Choroid plexus epithelial cell (primary cell): ENCODE measurements around the gene SH3PXD2A.

ENCODE experiments used
- DNase-seq: peaks from one replicate; pipeline ENCODE4 v3.0.0-alpha.2; 2010; ENCODE audit warnings: low read depth
- H3K4me3 ChIP-seq: 2 replicates; pipeline ENCODE4 v1.5.1; 2011; ENCODE audit warnings: low read depth, mild to moderate bottlenecking, control low read depth, low read length, moderate library complexity
- TF ChIP-seq, protein P1 (sequence below): conservative IDR thresholded peaks from 2 replicates; pipeline ENCODE4 v1.5.1; 2011; ENCODE audit warnings: low read depth, mild to moderate bottlenecking, control low read depth, inconsistent platforms, low read length, moderate library complexity

The SH3PXD2A gene

DNA sequence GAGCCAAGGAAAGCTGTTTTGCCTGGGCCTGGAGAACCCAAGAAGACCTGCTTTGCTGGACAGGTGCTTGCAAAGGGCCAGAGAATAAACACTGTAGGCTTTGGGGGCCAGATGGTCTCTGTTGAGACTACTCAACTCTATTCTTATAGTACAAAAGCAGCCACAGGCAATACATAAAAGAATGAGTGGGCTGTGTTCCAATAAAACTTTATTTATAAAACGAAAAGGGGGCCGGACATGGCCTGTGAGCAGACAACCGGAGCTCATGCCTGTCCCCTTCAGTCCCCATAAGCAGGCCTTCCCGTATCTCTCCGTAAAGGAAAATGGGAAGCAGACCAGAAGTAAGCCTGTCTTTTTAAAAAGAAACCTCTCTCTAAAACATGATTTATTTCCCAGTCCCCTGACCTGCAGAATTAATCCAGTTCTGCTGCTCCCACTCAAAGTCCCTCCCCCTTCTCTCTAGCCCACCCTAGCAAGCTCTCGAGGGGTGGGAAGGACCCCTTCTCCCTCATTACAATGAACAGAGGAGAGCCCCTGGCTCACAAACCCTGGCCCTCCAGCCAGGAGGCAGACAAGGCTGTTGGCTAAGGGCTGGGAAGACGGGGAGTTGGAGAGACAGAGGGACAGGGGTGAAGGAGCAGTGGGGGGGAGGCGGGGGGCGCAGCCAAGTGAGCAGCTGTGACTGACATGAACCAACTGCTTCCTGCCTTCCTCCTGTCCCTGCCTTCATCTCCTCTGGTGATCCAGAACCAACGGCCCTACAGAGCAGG is 184.1 kb downstream of the SH3PXD2A start:
- no peak overlapping the region for H3K4me3 ChIP-seq
- no peak for DNase-seq
- TF ChIP-seq, protein P1, sequence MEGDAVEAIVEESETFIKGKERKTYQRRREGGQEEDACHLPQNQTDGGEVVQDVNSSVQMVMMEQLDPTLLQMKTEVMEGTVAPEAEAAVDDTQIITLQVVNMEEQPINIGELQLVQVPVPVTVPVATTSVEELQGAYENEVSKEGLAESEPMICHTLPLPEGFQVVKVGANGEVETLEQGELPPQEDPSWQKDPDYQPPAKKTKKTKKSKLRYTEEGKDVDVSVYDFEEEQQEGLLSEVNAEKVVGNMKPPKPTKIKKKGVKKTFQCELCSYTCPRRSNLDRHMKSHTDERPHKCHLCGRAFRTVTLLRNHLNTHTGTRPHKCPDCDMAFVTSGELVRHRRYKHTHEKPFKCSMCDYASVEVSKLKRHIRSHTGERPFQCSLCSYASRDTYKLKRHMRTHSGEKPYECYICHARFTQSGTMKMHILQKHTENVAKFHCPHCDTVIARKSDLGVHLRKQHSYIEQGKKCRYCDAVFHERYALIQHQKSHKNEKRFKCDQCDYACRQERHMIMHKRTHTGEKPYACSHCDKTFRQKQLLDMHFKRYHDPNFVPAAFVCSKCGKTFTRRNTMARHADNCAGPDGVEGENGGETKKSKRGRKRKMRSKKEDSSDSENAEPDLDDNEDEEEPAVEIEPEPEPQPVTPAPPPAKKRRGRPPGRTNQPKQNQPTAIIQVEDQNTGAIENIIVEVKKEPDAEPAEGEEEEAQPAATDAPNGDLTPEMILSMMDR: no peak

DNA sequence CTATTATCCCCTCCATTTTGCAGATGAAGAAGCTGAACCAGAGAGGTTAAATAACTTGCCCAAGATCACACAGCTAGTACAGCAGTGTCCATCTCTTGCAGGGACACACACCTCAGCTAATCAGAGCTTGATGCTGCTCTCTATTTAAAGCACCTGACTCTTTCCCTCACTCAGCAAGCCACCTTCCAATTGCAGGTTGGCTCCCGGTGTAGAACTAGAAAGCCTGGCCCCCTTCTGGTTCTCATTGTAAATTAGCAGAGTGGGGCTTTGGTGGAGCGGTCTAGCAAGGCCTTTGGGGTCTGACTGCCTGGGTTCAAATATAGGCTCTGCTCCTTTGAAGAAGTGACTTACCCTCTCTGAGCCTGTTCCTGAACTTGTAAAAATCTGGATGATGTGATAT is 185.4 kb downstream of the SH3PXD2A start:
- TF ChIP-seq, protein P1: no peak
- H3K4me3 ChIP-seq: no peak overlapping the region
- DNase-seq: no peak

DNA sequence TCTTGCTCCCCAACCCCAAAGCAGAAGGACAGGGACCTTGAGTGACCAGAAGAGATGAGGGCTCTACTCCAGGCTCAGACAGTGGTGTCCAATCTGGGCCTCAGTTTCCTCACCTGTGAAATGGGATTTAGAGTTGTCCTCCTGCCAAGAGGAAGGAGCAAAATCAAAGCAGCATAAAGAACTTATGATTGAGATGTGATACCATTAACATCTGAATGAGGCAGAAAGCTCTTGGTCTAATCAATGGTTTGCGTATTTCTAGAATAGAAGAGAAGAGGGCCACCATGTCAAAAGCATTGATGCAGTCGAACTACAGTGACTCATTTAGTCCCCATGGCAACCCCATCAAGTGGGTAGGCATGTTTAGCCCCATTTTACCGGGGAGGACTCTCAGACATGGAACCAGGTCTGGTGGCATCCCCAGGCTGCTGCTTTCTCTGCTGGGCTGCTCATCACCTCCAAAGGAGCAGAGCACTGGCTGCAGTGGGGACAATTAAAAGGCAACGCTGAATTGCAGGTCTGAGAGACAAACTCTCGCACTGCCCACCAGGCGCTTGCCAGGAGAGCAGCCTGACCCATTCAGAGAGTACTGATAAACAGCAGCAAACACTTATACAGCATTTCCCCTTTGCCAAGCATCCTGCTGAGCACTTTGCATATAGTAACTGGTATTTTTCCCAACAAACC is 186.0 kb downstream of the SH3PXD2A start:
- TF ChIP-seq, protein P1: no peak
- no peak overlapping the region for H3K4me3 ChIP-seq
- no peak for DNase-seq

DNA sequence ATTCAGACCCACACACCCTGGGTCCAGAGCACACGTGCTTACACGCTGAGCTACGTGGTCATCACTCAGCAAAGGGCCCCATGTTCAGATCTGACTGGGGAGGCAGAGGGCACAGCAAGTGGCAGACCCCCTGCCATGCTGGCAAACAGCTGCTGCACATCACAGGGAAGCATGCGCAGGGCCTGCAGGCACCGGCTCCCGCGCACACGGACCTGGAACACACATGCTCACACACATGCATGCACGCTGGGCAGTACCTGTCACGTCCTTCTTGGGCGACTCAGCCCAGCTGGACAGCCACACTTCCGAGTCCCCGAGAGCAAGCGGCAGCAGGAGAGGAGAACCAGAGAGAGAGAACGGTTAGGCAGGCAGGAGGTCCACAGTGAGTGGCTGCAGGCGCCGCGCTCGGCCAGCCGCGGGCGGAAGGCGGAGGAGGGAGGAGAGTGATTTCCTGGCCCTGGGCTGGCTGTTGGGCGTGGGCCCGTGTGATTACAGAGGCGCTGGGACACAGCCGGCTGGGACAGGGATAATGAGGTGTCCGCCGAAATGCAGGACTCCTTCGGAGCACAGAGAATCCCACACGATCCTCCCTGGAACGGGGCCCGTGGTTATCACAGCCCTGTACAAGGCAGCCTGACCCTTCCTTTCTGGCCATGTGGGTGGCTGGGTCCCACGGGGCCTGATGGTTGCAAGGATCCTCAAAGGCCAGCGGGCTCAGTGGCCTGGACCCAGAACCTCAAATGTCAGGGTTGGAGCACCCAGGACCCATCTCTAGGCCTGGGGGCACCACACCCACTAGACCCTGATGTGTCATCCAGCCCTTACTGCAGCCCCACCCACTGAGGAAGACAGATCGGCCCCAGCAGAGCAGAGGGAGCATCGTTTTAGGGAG is 186.8 kb downstream of the SH3PXD2A start:
- H3K4me3 ChIP-seq: peak overlapping the region; percentile 35

GRCh38 chr10:103667356-103667755 is 188.0 kb downstream of the SH3PXD2A start:
- TF ChIP-seq, protein P1: no peak
- peak; percentile 67 for DNase-seq
- H3K4me3 ChIP-seq: no peak overlapping the region

More for the DNA sequence above, 186.8 kb downstream of the SH3PXD2A start:
- DNase-seq: peak; percentile 54
- TF ChIP-seq, protein P1: no peak

- DNase-seq: no peak
- TF ChIP-seq, protein P1: no peak
- H3K4me3 ChIP-seq: no peak overlapping the region
Observed at GRCh38 chr10:103666762-103667150, 188.6 kb downstream of the SH3PXD2A start.
